ENCODE data around the gene CYFIP1. TPM values are rescaled to one million over a fixed set of nuclear protein-coding genes. Genes with fewer than 3 reads are reported as not detected.

CYFIP1 gene
- total and polyA plus RNA-seq, 9 of the 15 experiments (the other 6 are each of a cell fraction or from before 2014, with no cell fraction given): 3.8 to 59.8 (median 28.3) TPM

- peaks cover 37% of the 10 kb centered on the region; the same call in 2 of the 3 replicates for H3K36me3 ChIP-seq (ENCODE audit: control insufficient read depth, insufficient read depth, low read length)
- no peaks in the 10 kb centered on the region for H3K27me3 ChIP-seq (ENCODE audit: control insufficient read depth in 2 of 2, insufficient read depth in 2 of 2, low read length in 2 of 2)
- CTCF ChIA-PET (ENCODE audit: low intra/inter-chr PET ratio): no interaction called here
- no TSS peak for BruUV-seq (replicated peaks)
- no peaks in the 10 kb centered on the region for H4K20me1 ChIP-seq (replicated peaks; ENCODE audit: control insufficient read depth, insufficient read depth, low read length)
- H3K4me3 ChIP-seq: no peak overlapping the region
- peaks cover 0 to 4% of the 10 kb centered on the region in 2 experiments; a peak in 2 of 5 replicates for H3K4me1 ChIP-seq (replicated peaks in 1 of 2; ENCODE audit: control insufficient read depth in 2 of 2, insufficient read depth in 2 of 2, low read length in 2 of 2)
- DNase-seq (ENCODE audit: extremely low read depth in 1 of 4, low spot score in 3 of 4) (no peak), FAIRE-seq (no peak), ATAC-seq (no peak)
- H3K4me2 ChIP-seq (ENCODE audit: insufficient read depth, low read length): no peak overlapping the region
- intact Hi-C loops (cut with micrococcal nuclease): no loop called here
- TF ChIP-seq CEBPG (CRISPR knock-in tag; IDR thresholded peaks at IDR 0.05) (no peak), CEBPG (tag; conservative IDR thresholded peaks at IDR 0.05 in 1 of 2, IDR thresholded peaks at IDR 0.05 in 1 of 2) (no peak), ZNF444 (CRISPR knock-in tag; IDR thresholded peaks at IDR 0.05) (no peak), HMBOX1 (IDR thresholded peaks at IDR 0.05) (no peak), RERE (CRISPR knock-in tag; IDR thresholded peaks at IDR 0.05; ENCODE audit: borderline replicate concordance) (no peak), FOXK1 (CRISPR knock-in tag; IDR thresholded peaks at IDR 0.05; ENCODE audit: borderline replicate concordance) (no peak), NR0B1 (IDR thresholded peaks at IDR 0.05; ENCODE audit: partially characterized antibody) (no peak)
- H2AFZ ChIP-seq (ENCODE audit: low read depth, low read length): no peak overlapping the region
- WGBS (ENCODE audit: insufficient coverage, low coverage, missing lambda C conversion rate): 83% methylated on average over 28 of the region's 28 CpGs
- no peaks in the 10 kb centered on the region for H3K9me3 ChIP-seq (replicated peaks; ENCODE audit: control insufficient read depth, insufficient read depth, low read depth, low read length)
- no peaks in the 10 kb centered on the region for H3K79me2 ChIP-seq (ENCODE audit: control insufficient read depth, insufficient read depth, low read length)
- POLR2A ChIA-PET: no interaction called here
- no peaks in the 10 kb centered on the region for H3K9me1 ChIP-seq (ENCODE audit: control insufficient read depth, insufficient read depth, low read length)
- H3K27ac ChIP-seq (ENCODE audit: extremely low read depth, low read depth, low read length): no peak overlapping the region
- no peak overlapping the region for H3K9ac ChIP-seq (ENCODE audit: insufficient read depth in 1 of 2, low read depth in 2 of 2, low read length in 2 of 2)
- in situ Hi-C loops (cut with MboI): no loop called here
Measured at GRCh38 chr15:22931784-22932536, 48.2 kb downstream of the CYFIP1 start.

All from K562 (cell line).